IPS DF 4.7 (cell line): Measurements from ENCODE around the gene B3GAT1.
"Not testable (repeated sequence)": the region's sequence is repeated elsewhere in the genome, so short reads cannot be mapped to it uniquely, and the experiment has no call there.

Experiments used
- DNase-seq: peaks from one replicate; pipeline ENCODE4 v3.0.0-alpha.2; 2013; ENCODE audit warnings: low spot score; ENCODE audit errors: extremely low read depth

Gene B3GAT1

GRCh38 chr11:134356656-134357544, 55.1 kb downstream of the B3GAT1 start:
- no peak for DNase-seq

- no peak for DNase-seq
Measured at GRCh38 chr11:134355656-134356055, 56.4 kb downstream of the B3GAT1 start.

GRCh38 chr11:134355136-134355535, 56.9 kb downstream of the B3GAT1 start:
- no peak for DNase-seq

- DNase-seq: no peak
Measured at GRCh38 chr11:134352111-134352510, 59.9 kb downstream of the B3GAT1 start.

GRCh38 chr11:134350381-134350780, 61.7 kb downstream of the B3GAT1 start:
- no peak for DNase-seq

DNA sequence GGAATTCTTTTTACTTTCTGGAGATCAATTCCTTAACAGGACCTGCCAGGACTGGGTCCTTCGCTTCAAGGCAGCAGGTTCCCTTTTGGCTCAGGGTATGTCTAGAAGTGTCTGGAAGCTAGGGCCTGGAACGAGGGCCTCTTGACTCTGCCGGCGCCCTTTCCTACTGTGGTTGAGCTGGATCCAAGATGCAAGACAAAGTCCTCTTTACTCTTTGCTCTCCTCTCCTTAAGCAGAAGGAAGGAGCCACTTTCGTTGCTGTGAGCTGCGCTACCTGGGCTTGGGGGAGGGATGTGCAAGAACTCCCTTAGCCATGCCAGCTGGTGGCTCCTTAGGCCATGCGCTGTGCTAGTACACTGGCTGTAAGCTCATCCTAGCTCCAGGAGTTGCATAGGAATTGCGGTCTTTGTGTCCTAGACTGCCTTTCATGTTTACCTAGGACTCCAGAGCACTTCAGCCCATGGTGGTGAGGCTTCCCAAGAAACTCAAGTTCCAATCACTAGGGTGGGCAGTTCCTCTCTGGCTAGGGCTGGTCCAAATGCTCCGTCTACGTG, 62.2 kb downstream of the B3GAT1 start:
- DNase-seq: no peak

DNA sequence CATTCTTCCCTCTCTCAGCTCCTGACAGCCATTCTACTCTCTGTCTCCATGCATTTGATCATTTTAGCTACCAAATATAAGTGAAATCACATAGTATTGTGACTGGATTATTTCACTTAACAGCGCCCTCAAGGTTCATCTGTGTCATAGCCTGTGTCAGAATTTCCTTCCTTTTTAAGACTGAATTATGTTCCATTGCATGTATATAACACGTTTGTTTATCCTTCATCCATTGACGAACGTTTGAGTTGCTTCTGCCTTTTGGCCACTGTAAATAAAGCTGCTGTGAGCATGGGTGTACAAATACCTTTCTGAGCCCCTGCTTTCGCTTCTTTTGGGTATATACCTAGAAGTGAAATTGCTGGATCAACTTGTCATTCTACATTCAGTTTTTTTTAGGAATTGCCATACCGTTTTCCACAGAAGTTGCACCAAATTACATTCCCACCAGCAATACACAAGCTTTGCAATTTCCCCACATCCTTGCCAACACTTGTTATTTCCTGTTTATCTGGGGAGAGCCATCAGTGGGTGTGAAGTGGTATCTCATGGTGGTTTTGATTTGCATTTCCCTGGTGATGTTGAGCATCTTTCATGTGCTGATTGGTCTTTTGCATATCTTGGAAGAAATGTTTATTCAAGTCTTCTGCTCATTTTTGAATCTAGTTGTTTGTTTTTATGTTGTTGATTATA, 62.8 kb downstream of the B3GAT1 start:
- DNase-seq: no peak

- no peak for DNase-seq
Measured at GRCh38 chr11:134347441-134347840, 64.6 kb downstream of the B3GAT1 start.

DNA sequence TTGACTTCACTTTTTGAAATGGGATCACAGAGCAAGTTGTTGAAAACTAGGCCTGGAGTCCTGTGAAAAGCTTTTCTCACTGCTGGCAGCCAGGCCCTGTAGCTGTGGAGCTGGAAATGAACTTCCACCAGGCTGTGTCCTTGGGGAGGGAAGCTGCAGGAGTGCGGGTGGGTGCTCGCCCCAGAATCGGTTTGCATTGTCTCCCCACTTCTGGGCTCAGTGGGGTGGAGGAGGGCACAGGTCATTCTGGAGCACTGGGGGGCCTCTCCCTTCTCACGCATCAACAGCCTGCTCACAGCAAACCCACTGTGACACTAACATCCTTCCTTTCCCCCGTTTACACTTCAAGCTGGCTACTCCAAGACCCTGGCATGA, 65.1 kb downstream of the B3GAT1 start:
- no peak for DNase-seq

- DNase-seq: no peak
Measured at GRCh38 chr11:134346101-134346975, 65.7 kb downstream of the B3GAT1 start.

DNA sequence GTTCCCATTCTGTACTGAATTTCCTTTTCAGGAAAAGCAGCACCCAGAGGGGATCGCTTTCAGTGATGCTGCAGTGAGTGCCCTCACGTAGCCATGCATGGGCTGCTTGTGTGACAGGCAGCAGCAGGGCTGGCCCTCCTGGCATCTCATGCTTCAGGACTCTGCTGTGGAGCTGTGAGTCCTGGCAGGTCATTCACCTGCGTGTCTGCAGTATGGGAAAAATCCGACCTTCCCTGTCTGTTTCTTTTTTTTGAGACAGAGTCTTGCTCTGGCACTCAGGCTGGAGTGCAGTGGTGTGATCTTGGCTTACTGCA, 66.8 kb downstream of the B3GAT1 start:
- DNase-seq: no peak

- DNase-seq: not testable (repeated sequence)
Measured at GRCh38 chr11:134344497-134345236, 67.4 kb downstream of the B3GAT1 start.

GRCh38 chr11:134343646-134344045, 68.4 kb downstream of the B3GAT1 start:
- DNase-seq: no peak

DNA sequence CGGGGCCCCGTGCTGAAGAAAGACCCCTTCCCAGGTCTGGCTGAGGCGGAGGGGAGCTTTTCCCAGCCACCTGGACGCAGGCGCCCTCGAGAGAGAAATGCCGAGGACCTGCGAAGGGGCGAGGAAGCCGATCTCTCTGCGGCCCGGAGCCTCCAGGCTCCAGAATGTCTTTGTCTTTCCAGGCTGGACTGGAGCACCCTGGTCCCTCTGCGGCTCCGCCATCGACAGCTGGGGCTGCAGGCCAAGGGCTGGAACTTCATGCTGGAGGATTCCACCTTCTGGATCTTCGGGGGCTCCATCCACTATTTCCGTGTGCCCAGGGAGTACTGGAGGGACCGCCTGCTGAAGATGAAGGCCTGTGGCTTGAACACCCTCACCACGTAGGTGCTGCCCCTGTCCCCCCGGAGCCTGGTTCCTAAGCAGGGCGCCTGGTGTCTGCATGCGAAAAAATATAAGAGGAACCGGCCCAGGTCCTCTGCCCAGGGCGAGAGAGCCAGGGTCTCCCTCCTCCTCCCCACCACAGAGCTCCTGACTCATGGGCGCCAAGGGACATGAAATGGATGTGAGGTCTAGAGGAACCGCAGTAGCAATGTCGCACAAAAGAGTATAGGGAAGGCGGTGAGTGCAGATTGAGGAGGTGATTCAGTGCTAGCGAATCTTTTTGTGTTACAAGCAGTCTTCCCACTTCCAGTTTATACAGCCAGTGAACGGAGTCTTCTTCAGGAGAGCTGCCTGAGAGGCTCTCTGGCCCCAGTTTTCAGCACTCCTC, 69.3 kb downstream of the B3GAT1 start:
- no peak for DNase-seq

- no peak for DNase-seq
Measured at GRCh38 chr11:134341805-134342571, 70.1 kb downstream of the B3GAT1 start.

- DNase-seq: no peak
Measured at GRCh38 chr11:134340354-134340964, 71.6 kb downstream of the B3GAT1 start.

GRCh38 chr11:134339756-134340155, 72.3 kb downstream of the B3GAT1 start:
- no peak for DNase-seq

DNA sequence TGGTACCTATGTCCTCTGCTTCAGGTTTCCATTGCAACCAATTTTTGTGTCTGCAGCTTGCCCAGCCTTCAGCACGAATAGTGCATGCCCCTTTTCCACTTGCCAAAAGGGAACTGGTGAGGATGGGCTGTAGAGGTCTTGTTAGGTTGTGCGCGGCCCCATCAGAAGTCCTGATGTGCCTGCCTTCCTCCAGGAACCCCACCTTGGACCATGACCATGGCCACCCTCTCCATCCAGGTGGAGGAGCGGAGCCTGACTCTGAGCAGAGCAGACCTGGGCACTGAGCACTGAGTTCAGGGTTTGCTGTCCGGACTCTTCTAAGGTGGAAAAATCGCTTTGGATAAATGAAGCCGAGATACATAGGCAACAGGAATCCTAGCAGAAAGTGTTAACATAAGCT, 73.4 kb downstream of the B3GAT1 start:
- DNase-seq: no peak

DNA sequence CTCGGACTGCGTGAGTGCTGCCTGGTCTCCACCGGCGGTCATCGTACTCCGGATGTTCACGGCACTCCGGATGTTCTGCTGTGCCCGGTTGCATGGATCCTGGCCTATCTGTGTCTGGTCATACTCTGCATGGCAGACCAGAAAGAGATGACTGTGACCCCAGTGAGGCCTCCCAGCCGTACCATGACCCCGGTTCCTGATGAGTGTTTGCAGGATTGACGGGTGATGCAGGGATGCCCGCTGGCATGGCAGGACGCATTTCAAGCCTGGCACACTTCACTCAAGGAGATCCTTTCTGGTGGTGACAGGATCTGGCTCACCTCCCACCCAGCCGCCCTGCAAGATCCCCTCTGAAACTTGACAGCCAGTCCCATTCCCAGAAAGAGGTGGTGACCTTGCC, 74.0 kb downstream of the B3GAT1 start:
- no peak for DNase-seq
